ENCODE measurements around the gene TSPAN32.
"Not testable (repeated sequence)": the region's sequence is repeated elsewhere in the genome, so short reads cannot be mapped to it uniquely, and the experiment has no call there.

Gene TSPAN32

DNA sequence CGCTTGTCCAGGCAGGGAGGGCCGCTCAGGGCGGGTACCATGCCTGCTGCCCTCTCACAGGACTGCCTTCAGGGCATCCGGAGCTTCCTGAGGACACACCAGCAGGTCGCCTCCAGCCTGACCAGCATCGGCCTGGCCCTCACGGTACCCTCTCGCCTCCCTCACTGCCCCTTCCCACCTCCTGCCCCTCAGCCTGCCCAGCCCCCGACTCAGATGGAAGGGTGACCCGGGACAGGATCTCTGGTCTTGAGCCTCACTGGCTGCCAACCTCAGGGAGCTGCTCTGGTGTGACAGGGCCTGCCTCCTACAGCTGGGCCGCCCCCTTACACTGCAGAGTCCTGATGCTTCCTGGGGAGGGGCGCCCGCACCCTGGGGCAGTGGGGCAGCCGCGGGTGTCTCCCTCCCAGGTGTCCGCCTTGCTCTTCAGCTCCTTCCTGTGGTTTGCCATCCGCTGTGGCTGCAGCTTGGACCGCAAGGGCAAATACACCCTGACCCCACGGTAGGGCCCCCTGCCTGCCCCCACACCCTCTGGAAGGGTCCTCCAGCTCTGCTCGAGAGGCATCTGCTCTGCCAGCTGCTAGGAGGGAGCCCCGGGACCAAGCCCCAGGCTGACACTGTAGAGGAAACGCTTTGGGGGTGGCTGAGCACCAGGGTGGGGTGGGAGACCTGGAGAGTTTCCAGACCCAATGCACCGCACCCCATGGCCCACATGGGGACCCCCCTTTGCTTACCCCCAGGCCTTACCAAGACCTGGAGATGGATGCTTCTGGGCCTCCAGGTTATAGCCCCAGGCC is 14.6 kb downstream of the TSPAN32 start:
- no peak for DNase-seq (ENCODE audit: low read depth)

DNA sequence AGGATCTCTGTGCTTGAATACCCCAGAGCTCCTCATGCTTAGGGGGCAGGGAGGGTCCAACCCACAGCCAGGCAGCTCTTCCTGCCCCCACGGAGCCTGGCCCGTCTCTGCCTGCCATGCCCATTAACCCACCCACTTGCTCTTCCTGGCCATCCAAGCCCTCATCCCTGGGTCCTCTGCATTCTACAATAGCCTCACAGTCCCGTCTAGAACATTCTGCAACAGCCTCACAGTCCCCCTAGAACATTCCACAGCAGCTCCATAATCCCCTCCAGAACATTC is 15.1 kb downstream of the TSPAN32 start:
- DNase-seq (ENCODE audit: low read depth), result no peak

DNA sequence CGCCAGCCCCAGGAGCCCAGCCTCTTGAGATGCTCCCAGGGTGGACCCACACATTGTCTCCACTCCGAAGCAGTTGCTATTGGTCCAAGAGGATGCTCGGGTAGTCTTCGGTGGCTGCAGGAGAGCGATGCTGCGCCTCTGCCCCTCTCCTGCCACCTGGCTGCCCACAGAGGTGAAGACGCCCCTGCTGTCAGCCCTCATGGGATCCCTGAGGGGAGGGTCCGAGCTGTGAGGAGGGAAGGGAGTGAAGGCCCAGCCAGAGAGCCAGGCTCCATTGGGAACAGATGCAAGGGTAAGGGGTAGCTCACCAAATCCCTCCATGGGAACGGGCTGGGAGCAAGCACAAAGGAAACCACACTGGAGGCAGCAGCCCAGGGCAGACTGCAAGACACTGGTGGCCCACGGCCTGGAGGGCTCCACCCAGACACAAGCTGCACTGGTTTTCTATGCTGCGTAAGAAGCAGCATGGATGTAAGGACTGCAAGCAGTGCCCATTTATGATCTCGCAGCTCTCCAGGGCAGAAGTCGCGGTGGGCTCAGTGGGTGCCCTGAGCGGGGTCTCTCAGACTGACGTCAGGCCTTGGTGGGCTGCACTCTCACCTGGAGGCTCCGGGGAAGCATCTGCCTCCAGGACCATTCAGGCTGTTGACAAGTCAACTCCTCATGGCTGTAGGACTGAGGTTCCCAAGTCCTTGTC is 15.7 kb downstream of the TSPAN32 start:
- DNase-seq (ENCODE audit: low read depth), result no peak

DNA sequence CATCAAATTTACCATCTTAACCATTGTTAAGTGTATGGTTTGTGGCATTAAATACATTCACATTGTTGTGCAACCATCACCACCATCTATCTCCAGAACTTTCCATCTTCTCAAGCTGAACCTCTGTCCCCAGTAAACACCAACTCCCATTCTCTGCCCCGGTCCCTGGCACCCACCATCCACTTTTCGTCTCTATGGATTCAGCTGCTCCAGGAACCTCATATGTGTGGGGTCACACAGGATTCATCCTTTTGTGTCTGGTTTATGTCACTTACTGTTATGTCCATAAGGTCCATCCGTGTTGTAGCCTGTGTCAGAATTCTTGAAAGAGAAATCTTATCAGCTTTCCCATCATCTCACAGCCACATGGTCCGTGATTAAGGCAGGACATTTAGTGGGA is 16.3 kb downstream of the TSPAN32 start:
- DNase-seq (ENCODE audit: low read depth), result no peak

DNA sequence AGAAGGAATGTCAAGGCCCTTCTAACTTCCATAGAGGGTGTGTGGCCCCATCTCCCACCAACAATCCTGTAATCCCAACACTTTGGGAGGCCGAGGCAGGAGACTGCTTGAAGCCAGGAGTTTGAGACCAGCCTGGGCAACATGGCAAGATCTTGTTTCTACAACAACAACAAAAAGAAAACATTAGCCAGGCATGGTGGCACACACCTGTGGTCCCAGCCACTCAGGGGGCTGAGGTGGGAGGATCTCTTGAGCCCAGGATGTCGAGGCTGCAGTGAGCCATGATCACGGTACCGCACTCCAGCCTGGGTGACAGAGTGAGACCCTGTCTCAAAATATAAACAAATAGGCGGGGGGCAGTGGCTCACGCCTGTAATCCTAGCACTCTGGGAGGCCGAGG is 16.9 kb downstream of the TSPAN32 start:
- no peak for DNase-seq (ENCODE audit: low read depth)

DNA sequence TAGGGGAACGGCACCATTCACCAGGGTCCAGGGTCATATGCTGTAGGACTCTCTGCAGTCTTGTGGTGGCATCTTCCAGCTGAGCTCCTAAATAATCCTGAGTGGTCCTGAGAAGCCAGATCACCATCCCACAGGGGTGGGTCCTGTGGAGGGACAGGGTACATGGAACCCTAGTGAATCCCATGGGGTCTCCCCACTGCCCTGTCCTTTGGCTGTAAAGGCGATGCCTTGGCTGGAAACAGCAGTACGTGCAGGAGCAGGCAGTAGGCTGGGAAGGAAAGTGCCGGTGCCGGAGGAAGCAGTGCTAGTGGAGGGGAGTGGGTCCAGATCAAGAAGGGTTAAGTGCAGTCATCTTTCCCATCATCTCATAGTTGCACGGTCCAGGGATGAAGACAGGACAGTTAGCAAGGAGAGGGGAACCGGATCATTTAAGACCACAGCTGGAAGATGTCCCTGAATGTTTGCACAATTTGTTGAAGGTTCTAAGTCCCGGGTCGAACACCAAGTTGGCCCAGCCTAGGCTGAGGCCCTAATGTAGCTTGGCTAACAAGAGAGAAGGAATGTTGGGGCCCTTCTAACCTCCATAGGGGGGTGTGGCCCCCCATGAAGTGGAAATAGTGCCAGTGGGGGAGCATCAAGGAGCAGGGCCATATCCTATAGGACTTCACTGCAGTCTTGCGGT is 18.1 kb downstream of the TSPAN32 start:
- DNase-seq (ENCODE audit: low read depth), result no peak

DNA sequence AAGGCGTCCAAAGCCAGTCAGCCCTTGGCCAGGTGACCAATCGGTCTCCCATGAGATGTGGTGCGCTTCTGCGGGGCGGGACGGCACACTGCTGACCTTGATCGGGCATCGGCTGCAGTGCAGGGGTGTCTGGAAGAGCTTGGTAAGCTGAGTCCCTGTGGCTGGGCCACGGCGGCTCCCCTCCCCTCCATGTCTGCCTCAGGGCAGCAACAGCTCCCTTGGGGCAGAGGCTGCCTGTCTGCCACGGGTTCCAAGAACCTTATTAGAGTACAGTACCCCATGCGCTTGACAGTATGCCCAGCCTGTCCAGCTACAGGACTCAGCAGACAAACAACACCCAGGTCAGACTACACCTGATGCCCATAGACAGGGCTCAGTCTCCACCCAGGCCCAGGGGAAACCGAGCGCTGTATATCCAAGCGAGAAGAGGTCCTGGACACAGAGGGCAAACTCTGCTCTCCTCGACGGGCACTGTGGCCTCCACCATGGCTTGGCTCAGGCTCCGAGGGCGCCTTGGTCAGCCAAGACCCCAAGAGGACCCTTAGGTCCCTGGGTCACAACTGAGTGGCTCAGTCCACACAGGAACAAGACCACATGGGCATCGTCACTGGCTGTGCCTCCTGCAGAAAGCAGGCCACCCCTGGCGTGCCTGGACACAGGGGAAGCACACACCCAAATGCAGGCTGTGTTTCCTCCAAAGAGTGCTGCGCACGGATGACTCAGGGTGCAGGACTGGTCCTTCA is 18.9 kb downstream of the TSPAN32 start:
- DNase-seq (ENCODE audit: low read depth), result no peak

DNA sequence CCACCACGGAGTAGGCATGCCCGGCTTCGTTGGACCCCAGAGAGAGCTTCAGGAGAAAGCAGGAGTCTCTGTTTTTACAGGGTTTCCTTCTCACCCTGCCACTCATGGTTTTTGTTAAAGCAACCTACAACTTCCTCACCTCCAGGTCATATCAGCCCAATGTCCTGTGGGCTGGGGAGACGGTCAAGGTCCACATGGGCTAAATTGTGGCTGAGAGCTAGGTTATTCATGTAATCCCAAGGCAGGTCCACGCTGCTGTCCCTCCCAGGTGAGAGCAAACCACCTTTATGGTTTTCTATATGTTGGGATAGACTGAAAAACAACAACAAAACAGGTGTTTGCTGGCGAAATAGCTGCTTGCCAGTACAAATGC is 19.5 kb downstream of the TSPAN32 start:
- no peak for DNase-seq (ENCODE audit: low read depth)

DNA sequence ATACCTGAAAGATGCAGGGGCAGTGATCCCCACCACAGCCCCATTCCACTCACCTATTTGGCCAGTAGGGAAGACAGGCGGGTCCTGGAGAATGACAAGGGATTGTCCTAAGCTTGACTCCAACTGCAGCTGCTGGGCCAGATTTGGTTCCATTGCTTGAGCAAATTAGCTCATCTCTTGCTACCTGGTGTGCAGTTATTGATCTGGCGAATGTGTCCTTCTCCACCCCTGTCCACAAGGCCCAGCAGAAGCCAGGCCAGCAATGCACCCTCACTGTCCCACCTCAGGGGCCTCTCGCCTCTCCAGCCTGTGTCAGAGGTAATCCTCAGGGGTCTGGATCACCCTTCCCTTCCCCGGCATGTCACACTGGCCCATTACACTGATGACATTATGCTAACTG is 23.3 kb downstream of the TSPAN32 start:
- no peak for DNase-seq (ENCODE audit: low read depth)

DNA sequence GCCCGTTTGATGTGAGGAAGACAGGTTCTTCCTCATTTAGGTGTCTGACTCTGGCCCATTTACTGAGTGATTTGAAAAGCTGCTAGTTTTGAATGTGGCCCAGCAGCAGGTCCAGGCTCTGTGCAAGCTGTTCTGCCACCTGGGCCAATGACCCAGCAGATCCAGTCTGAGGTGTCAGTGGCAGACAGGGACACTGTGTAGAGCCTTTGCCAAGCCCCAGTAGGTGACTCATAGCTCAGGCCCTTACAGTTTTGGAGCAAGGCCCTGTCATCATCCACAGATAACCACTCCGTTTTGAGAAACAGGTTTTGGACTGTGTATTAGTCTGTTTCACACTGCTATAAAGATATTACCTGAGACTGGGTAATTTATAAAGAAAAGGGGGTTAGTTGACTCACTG is 23.9 kb downstream of the TSPAN32 start:
- DNase-seq (ENCODE audit: low read depth), result no peak

DNA sequence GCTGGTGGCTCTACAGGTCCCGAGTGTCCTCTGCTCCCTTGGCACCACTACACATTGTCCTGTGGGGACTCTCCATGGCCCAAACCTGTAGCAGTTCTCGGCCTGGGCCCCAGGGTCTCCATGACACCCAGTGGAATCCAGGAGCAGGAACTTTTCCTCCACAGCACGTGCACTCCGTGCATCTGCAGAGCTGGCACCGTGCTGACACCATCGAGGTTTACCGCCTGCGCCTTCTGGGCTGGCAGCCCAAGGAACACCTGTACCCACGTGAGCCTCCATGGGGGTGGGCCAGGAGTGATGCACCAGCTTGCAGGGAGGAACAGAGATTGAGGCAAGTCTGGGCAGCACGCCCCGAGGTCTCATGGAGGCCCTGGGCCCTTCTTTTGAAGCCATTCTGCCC is 25.2 kb downstream of the TSPAN32 start:
- DNase-seq (ENCODE audit: low read depth), result no peak

DNA sequence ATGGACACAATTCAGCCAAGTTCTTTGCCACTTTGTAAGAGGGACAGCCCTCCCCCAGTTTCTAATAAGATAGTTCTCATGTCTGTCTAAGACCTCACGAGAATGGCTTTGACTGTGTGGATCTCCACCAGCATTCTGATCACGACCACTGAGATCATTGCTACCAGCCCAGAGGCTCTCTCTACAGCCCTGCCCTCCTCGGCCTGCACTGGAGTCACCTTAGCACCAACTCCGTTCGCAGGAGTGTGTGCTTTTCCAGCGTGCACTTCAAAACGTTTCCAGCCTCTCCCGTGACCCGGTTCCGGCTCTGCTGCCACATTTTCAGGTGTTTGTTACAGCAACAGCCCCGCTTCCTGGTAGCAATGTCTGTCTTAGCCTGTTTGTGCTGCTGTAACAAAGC is 26.2 kb downstream of the TSPAN32 start:
- no peak for DNase-seq (ENCODE audit: low read depth)

DNA sequence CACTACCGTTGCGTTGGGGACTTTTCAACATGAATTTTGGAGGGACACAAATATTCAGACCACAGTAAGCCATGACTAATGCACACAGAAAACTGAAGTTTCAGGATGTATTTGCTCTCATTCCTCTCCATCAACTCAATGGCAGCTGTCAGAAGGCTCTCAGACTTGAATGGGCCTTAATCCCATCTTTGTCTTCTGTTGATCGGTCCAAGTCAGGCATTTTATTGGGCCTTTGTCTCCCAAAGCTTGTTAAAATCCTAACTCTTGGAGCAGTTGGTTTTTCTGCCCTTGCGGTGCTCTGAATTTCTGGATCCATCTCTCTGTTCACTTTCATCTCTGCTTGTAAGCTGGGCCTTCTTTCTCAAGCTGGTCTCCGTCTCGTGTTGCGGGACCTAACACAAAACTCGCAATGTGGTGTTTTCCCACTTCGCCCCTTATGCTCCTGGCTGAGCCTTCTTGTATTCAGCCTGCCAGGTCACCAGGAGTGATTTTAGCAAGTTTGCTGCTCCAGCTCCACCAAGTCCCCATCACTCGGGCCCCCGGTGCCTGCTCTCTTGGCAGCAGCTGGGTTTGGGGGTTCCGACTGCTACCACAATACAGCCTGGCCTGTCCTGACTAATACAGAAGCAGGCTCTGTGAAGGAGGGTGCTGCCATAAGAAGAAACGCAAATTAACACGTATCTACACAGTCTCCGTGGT is 27.0 kb downstream of the TSPAN32 start:
- no peak for DNase-seq (ENCODE audit: low read depth)

DNA sequence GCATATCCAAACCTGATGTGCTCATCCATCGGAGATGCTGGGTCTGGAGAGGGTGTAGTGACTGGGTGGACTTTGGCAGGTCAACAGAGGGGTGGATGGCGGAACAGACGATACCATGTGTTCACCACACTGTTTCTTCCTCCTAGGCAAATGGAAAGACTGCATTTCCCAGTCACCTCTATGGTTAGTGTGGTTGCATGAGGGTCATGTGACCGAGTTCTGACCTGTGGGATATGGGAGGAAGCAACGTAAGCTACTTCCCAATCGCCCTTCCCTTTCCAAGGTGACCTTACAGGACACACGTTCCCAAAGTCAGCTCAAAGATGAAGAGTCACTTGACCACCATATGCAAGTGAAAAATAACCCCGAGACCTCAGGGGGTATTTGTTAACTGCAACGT is 27.7 kb downstream of the TSPAN32 start:
- no peak for DNase-seq (ENCODE audit: low read depth)

DNA sequence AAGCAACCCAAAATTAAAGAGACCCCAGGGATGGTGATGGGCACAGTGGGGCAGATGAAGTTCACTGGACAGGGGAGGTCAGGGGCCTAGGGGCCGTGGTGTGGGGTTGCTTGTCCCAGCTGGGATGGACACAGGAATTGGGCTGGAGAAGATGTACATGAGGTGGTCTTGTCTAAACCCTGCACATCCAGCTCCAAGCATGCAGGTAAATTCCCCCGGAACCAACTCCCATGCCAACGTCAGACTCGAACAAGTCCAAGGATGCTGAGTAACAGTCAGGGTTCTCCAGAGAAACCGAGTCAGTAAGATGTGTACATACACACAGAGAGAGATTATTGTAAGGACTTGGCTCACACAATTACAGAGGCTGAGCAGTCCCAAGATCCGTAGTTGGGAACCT is 28.9 kb downstream of the TSPAN32 start:
- DNase-seq (ENCODE audit: low read depth), result no peak

DNA sequence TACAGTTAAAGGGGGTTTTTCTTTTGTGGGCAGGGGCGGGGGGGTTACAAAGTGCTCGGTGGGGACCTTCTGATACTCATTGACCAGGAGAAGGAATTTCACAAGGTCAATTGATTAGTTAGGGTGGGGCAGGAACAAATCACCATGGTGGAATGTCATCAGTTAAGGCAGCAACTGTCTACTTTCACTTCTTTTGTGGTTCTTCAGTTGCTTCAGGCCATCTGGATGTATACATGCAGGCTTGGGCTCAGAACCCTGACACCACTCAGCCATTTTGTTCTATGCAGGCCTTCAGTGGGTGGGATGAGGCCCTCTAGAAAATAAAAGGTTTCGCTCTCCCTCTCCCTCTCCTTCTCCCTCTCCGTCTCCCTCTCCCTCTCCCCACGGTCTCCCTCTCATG is 29.6 kb downstream of the TSPAN32 start:
- no peak for DNase-seq (ENCODE audit: low read depth)

DNA sequence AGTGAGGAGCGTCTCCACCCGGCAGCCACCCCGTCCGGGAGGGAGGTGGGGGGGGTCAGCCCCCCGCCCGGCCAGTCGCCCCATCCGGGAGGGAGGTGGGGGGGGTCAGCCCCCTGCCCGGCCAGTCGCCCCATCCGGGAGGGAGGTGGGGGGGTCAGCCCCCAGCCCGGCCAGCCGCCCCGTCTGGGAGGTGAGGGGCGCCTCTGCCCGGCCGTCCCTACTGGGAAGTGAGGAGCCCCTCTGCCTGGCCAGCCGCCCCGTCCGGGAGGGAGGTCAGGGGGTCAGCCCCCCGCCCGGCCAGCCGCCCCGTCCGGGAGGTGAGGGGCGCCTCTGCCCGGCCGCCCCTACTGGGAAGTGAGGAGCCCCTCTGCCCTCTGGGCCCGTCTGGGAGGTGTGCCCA is 30.8 kb downstream of the TSPAN32 start:
- DNase-seq (ENCODE audit: low read depth), result not testable (repeated sequence)

DNA sequence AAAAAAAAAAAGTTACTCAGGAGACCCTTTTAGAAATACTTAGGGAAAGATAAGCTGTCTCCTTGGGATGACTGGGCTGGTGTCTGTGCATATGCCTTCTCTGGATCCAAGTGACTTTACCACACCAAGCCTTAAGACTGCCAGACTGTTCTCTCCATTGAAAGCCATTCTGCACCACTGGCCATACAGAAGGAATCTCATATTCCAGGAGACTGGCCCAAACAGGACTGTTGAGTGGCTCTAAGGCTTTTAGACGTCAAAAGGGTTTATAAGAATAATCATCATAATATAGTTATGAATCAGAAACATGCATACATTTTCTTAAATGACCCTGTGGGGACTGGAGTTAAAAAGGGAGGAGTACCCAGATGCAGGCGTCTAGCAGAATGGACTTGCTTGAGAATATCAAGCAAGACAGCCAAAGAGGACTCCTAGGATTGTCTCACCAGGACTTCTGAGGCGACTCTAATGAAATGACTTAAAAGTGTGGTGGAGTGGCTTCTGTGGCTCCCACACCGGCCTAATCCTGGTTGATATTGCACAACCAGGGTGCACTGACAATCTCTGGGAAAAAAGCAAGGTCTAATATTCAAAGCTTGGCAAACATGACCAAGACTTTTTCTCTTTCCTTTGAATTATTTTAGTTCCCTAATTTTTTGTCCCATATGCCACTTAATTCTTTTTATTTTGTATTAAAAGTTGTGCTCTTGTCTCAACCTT is 31.8 kb downstream of the TSPAN32 start:
- not testable (repeated sequence) for DNase-seq (ENCODE audit: low read depth)

DNA sequence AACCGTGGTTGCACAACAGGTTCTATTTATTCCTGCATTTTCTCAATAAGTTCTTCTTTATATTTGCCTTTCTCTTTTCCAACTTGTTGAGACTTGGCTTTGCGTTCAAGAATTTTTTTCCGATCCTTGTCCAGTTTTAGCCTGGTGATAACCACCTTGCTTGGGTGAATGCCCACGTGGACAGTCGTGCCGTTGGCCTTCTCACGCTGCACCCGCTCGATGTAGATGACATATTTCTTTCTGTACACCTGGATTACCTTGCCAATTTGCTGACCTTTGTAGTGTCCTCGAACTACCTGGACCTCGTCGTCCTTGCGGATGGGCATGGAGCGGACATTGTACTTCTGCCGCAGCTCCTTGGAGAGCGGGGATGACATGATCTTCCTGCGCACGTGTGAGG is 33.5 kb downstream of the TSPAN32 start:
- not testable (repeated sequence) for DNase-seq (ENCODE audit: low read depth)

DNA sequence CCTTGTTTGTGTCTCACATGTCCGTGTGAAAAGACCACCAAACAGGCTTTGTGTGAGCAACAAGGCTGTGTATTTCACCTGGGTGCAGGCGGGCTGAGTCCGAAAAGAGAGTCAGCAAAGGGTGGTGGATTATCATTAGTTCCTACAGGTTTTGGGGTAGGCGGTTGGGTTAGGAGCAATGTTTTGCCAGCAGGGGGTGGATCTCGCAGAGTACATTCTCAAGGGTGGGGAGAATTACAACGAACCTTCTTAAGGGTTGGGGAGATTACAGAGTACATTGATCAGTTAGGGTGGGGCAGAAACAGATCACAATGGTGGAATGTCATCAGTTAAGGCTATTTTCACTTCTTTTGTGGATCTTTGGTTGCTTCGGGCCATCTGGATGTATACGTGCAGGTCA is 36.9 kb downstream of the TSPAN32 start:
- not testable (repeated sequence) for DNase-seq (ENCODE audit: low read depth)

DNA sequence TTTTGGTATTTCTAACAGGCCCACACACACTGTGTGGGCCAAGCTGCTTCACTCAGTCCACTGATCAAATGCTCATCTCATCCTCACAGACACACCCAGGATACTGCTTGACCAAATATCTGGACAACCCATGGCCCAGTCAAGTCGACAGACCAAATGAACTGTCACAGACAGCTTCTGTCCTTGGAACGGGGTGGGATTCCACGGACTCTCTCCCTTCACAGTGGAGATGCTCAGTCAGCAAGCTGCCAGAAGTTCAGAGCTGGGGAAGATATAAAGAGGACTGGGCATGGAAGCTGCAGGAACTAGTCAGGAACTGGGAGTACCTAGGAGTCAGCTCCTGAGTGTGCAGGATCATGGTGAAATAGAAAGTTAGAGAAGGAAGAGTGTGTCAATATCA is 40.7 kb downstream of the TSPAN32 start:
- no peak for DNase-seq (ENCODE audit: low read depth)

DNA sequence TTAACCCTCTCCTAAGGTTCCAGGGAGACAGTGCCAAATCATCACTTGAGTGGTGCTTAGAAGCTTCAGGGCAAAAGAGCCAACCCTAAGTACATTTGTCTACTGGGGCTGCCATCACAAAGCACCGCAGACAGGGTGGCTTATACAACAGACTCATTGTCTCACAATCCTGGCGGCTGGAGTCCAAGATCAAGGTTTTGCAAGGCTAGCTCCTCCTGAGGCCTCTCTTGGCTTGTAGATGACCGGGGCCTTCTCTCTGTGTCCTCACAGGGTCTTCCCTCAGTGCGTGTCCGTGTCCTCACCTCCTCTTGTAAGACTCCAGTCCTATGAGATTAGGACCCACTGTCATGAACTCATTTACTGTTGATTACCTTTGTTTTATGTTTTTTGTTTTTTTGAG is 41.2 kb downstream of the TSPAN32 start:
- DNase-seq (ENCODE audit: low read depth), result no peak

Data from GM04503 (cell line).